ENCODE results near the gene DAAM2. TPM values are rescaled to one million over a fixed set of nuclear protein-coding genes. Genes with fewer than 3 reads are reported as not detected.

Gene DAAM2
- total and polyA plus RNA-seq, 2 donors (not counting 3 experiments of a cell fraction or from before 2014, with no cell fraction given): 0.42 to 0.44 TPM

- dilution Hi-C loops (cut with MboI; ENCODE audit: extremely low pct_ligation_motif_present, low sequenced_read_pairs): no loop called here
- H3K4me2 ChIP-seq (ENCODE audit: insufficient read depth, low read length): no peak overlapping the region
- no peaks in the 10 kb centered on the region for H3K9me1 ChIP-seq (replicated peaks; ENCODE audit: control insufficient read depth, extremely low read depth, insufficient read depth, low read length)
- POLR2A ChIA-PET: no interaction called here
- DNase-seq (ENCODE audit: low read depth, low spot score) (no peak), FAIRE-seq (no peak)
- no peaks in the 10 kb centered on the region for H3K79me2 ChIP-seq (ENCODE audit: control insufficient read depth, insufficient read depth, low read length)
- intact Hi-C loops (cut with micrococcal nuclease): no loop called here
- no peaks in the 10 kb centered on the region for H3K27me3 ChIP-seq (ENCODE audit: control insufficient read depth in 2 of 2, insufficient read depth in 2 of 2, low read length in 2 of 2)
- CTCF ChIA-PET: no interaction called here
- H3K4me1 ChIP-seq (ENCODE audit: control insufficient read depth, extremely low read depth, insufficient read depth, low read length): no peaks in the 10 kb centered on the region
- no peak for TF ChIP-seq GATA2 (IDR thresholded peaks at IDR 0.05; ENCODE audit: insufficient read depth, insufficient read length, low read depth, low read length)
- no peak for TF ChIP-seq POLR2AphosphoS5 (IDR thresholded peaks at IDR 0.05; ENCODE audit: insufficient read depth, low read depth, low read length)
- TF ChIP-seq MAX (IDR thresholded peaks at IDR 0.05; ENCODE audit: insufficient read depth, insufficient read length): no peak
- TF ChIP-seq EZH2 (IDR thresholded peaks at IDR 0.05; ENCODE audit: borderline replicate concordance, low read depth, low read length, severe bottlenecking): no peak
- TF ChIP-seq POLR2A (IDR thresholded peaks at IDR 0.05; ENCODE audit: low read depth, low read length): no peak
- TF ChIP-seq JUN (IDR thresholded peaks at IDR 0.05; ENCODE audit: borderline replicate concordance, insufficient read depth, insufficient read length, low read depth): no peak
- H3K27ac ChIP-seq (ENCODE audit: insufficient read depth, low read depth, low read length): no peak overlapping the region
- H3K4me3 ChIP-seq (replicated peaks in 1 of 3; ENCODE audit: insufficient read depth in 1 of 3, low read depth in 1 of 3, low read length in 3 of 3): no peak overlapping the region
- no peak overlapping the region for H3K9ac ChIP-seq (replicated peaks; ENCODE audit: extremely low read depth, insufficient read depth, low read length)
- H2AFZ ChIP-seq (ENCODE audit: low read depth, low read length): no peak overlapping the region
- no peaks in the 10 kb centered on the region for H3K9me3 ChIP-seq (replicated peaks; ENCODE audit: control insufficient read depth, insufficient read depth, low read length)
- BruUV-seq (replicated peaks): no TSS peak
- no peaks in the 10 kb centered on the region for H4K20me1 ChIP-seq (replicated peaks; ENCODE audit: control insufficient read depth, extremely low read depth, insufficient read depth, low read length)
- H3K36me3 ChIP-seq (ENCODE audit: control insufficient read depth in 2 of 2, extremely low read depth in 1 of 2, insufficient read depth in 2 of 2, low read length in 2 of 2): peaks cover 0 to 9% of the 10 kb centered on the region in 2 experiments
These were observed 120.3 kb downstream of the DAAM2 start for GRCh38 chr6:39912446-39912845.

- FAIRE-seq: no peak
- Histone ChIP-seq H3K4me2 (ENCODE audit: insufficient read depth, low read length) (no peak overlapping the region), H3K27me3 (ENCODE audit: control insufficient read depth in 2 of 2, insufficient read depth in 2 of 2, low read length in 2 of 2) (no peaks in the 10 kb centered on the region), H3K79me2 (ENCODE audit: control insufficient read depth, insufficient read depth, low read length) (no peaks in the 10 kb centered on the region), H2AFZ (ENCODE audit: low read depth, low read length) (no peak overlapping the region), H4K20me1 (replicated peaks; ENCODE audit: control insufficient read depth, extremely low read depth, insufficient read depth, low read length) (no peaks in the 10 kb centered on the region), H3K4me3 (replicated peaks in 1 of 3; ENCODE audit: insufficient read depth in 1 of 3, low read depth in 1 of 3, low read length in 3 of 3) (no peak overlapping the region), H3K9ac (replicated peaks; ENCODE audit: extremely low read depth, insufficient read depth, low read length) (no peak overlapping the region), H3K9me3 (replicated peaks; ENCODE audit: control insufficient read depth, insufficient read depth, low read length) (no peaks in the 10 kb centered on the region), H3K9me1 (replicated peaks; ENCODE audit: control insufficient read depth, extremely low read depth, insufficient read depth, low read length) (no peaks in the 10 kb centered on the region), H3K36me3 (ENCODE audit: control insufficient read depth in 2 of 2, extremely low read depth in 1 of 2, insufficient read depth in 2 of 2, low read length in 2 of 2) (peaks cover 0 to 9% of the 10 kb centered on the region in 2 experiments), H3K4me1 (ENCODE audit: control insufficient read depth, extremely low read depth, insufficient read depth, low read length) (no peaks in the 10 kb centered on the region), H3K27ac (ENCODE audit: insufficient read depth, low read depth, low read length) (no peak overlapping the region)
- CTCF ChIA-PET: no interaction called here
- no peak for TF ChIP-seq POLR2AphosphoS5 (IDR thresholded peaks at IDR 0.05; ENCODE audit: insufficient read depth, low read depth, low read length)
- no peak for TF ChIP-seq JUN (IDR thresholded peaks at IDR 0.05; ENCODE audit: borderline replicate concordance, insufficient read depth, insufficient read length, low read depth)
- no peak for TF ChIP-seq FOS (IDR thresholded peaks at IDR 0.05; ENCODE audit: borderline replicate concordance, insufficient read depth, low read length)
- no peak for TF ChIP-seq POLR2A (IDR thresholded peaks at IDR 0.05; ENCODE audit: low read depth, low read length)
- no peak for TF ChIP-seq GATA2 (IDR thresholded peaks at IDR 0.05; ENCODE audit: insufficient read depth, insufficient read length, low read depth, low read length)
- no peak for TF ChIP-seq MYC (IDR thresholded peaks at IDR 0.05; ENCODE audit: low read depth, low read length)
- TF ChIP-seq CTCF (IDR thresholded peaks at IDR 0.05; ENCODE audit: extremely low read depth in 1 of 2, insufficient read depth in 1 of 2, low read depth in 1 of 2, low read length in 2 of 2): no peak
- TF ChIP-seq MAX (IDR thresholded peaks at IDR 0.05; ENCODE audit: insufficient read depth, insufficient read length): no peak
- TF ChIP-seq EZH2 (IDR thresholded peaks at IDR 0.05; ENCODE audit: borderline replicate concordance, low read depth, low read length, severe bottlenecking): no peak
- intact Hi-C loops (cut with micrococcal nuclease) (no loop called here), dilution Hi-C loops (cut with MboI; ENCODE audit: extremely low pct_ligation_motif_present, low sequenced_read_pairs) (no loop called here)
- DNase-seq (ENCODE audit: low read depth, low spot score): no peak
- POLR2A ChIA-PET: no interaction called here
- no TSS peak for BruUV-seq (replicated peaks)
These were observed 121.3 kb downstream of the DAAM2 start for GRCh38 chr6:39913391-39913916.
